HG03097 (cell line): ENCODE data around the gene SLC35E1.
"Not testable (repeated sequence)": the region's sequence is repeated elsewhere in the genome, so short reads cannot be mapped to it uniquely, and the experiment has no call there.

Experiments used
- ATAC-seq: cut with Tn5 transposase; IDR thresholded peaks from one replicate; pipeline ENCODE4 v1.9.1; 2021; ENCODE audit not compliant: unreplicated experiment, low FRiP score

The SLC35E1 gene

GRCh38 chr19:16508546-16508945 is 63.7 kb downstream of the SLC35E1 start:
- ATAC-seq: no peak

DNA sequence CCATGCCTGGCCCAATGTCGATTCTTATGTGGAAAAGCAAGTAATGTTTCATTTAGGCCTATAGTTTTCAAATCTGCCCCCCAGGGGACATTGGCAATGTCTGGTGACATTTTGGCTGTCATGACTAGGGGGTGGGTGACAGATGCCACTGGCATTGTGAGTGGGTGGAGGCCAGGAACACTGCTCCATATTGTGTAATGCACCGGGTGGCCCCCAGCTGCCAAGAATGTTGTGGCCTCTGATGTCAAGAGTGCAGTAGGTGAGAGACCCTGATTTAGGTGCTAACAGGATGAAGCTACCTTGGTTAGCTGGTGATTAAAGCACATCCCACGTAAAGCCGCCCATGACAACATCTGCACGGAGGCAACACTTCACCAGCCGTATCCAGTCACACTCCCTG is 65.3 kb downstream of the SLC35E1 start:
- ATAC-seq: no peak

DNA sequence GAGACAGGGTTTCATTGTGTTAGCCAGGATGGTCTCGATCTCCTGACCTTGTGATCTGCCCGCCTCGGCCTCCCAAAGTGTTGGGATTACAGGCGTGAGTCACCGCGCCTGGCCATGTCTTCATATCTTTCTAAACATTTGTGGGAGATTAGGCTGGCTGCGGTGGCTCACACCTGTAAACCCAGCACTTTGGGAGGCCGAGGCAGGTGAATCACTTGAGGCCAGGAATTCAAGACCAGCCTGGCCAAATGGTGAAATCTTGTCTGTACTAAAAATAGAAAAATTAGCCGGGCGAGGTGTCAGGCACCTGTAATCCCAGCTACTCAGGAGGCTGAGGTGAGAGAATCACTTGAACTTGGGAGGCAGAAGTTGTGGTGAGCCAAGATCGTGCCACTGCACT is 66.1 kb downstream of the SLC35E1 start:
- ATAC-seq: not testable (repeated sequence)

DNA sequence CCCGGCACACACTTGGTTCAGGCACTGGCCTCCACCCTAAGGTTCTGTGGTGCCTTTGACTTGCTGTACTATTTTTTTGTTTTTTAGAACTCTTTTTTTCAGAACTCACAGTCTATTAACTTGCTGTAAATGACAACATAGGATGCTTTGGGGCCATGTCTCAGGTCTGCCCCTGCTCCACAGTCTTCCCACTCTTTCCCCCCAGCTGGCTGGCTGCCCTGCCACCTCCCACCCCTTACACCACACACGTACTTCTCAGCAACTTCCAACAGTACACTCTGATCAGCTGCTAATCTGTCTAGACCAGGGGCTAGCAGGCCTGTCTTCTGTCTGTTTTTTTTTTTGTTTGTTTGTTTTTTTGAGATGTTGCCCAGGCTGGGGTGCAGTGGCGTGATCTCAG is 67.9 kb downstream of the SLC35E1 start:
- no peak for ATAC-seq
